ENCODE measurements around the gene ASIC4. TPM values are rescaled to one million over a fixed set of nuclear protein-coding genes. Genes with fewer than 3 reads are reported as not detected.

The ASIC4 gene
- total RNA-seq, 1 experiment from 2014 or later: not detected

Other genes with a start within 250 kb of the ASIC4 start
- 16.1 and 18.3 TPM in 2 replicates for gene DNAJB2, start 235.1 kb upstream of the ASIC4 start, total RNA-seq (2014; rRNA removed; shearing (Covaris generic))
- 6.8 and 10.0 TPM in 2 replicates for gene PTPRN, start 205.1 kb upstream of the ASIC4 start, total RNA-seq (2014; rRNA removed; shearing (Covaris generic))
- not detected in 2 replicates for gene RESP18, start 181.7 kb upstream of the ASIC4 start, total RNA-seq (2014; rRNA removed; shearing (Covaris generic))
- 79.9 and 87.7 TPM in 2 replicates for gene DNPEP, start 126.6 kb upstream of the ASIC4 start, total RNA-seq (2014; rRNA removed; shearing (Covaris generic))
- gene DES, start 96.1 kb upstream of the ASIC4 start, total RNA-seq (2014; rRNA removed; shearing (Covaris generic)): 0.68 and 1.2 TPM in 2 replicates
- 2.5 and 3.7 TPM in 2 replicates for gene SPEG, start 79.6 kb upstream of the ASIC4 start, total RNA-seq (2014; rRNA removed; shearing (Covaris generic))
- 74.0 TPM in 2 replicates for gene GMPPA, start 15.6 kb upstream of the ASIC4 start, total RNA-seq (2014; rRNA removed; shearing (Covaris generic))
- 53.9 and 85.6 TPM in 2 replicates for gene CHPF, start 29.3 kb downstream of the ASIC4 start, total RNA-seq (2014; rRNA removed; shearing (Covaris generic))
- gene TMEM198, start 29.5 kb downstream of the ASIC4 start, total RNA-seq (2014; rRNA removed; shearing (Covaris generic)): 0.86 and 1.9 TPM in 2 replicates
- gene OBSL1, start 57.1 kb downstream of the ASIC4 start, total RNA-seq (2014; rRNA removed; shearing (Covaris generic)): 51.9 and 67.4 TPM in 2 replicates
- gene INHA, start 57.8 kb downstream of the ASIC4 start, total RNA-seq (2014; rRNA removed; shearing (Covaris generic)): 0.35 TPM in 1 of 2 replicates, not detected in the other
- 5.4 and 8.7 TPM in 2 replicates for gene STK11IP, start 83.4 kb downstream of the ASIC4 start, total RNA-seq (2014; rRNA removed; shearing (Covaris generic))
- gene SLC4A3, start 113.1 kb downstream of the ASIC4 start, total RNA-seq (2014; rRNA removed; shearing (Covaris generic)): 2.3 and 2.9 TPM in 2 replicates

All from H4 (cell line).